Ramos (cell line): ENCODE measurements around the gene FOXL3.
"Not testable (repeated sequence)": the region's sequence is repeated elsewhere in the genome, so short reads cannot be mapped to it uniquely, and the experiment has no call there.

Source experiments
- in situ Hi-C: fragments of 300-500 bp; cut with MboI; formaldehyde crosslinking; loops from one replicate; pipeline ENCODE4 v1.14.3; 2022; ENCODE audit warnings: low sequenced_read_pairs; ENCODE audit not compliant: unreplicated experiment

The FOXL3 gene

GRCh38 chr7:334618-335357 is 44.8 kb downstream of the FOXL3 start:
- in situ Hi-C loops: no loop called here

GRCh38 chr7:335358-336148 is 45.6 kb downstream of the FOXL3 start:
- in situ Hi-C loops: no loop called here

GRCh38 chr7:336149-336533 is 46.2 kb downstream of the FOXL3 start:
- in situ Hi-C loops: not testable (repeated sequence)

GRCh38 chr7:336810-337566 is 47.0 kb downstream of the FOXL3 start:
- in situ Hi-C loops: no loop called here

DNA sequence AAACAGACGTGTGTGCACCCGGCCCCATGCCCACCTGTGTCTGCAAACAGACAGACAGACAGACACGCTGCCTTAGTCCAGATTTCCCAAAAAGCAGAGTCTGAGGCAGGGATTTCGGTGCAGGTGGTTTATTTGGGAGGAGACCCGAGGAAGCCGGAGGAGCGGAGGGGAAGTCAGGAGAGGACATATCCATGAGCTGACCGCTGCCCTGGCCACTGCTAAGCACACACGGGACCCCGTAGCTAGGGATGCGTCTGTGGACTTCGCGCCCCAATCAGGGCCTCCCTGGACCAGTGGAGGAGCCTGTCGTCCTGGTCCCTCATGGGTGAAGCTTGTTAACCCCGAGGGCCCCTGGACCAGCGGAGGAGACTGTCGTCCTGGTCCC is 47.6 kb downstream of the FOXL3 start:
- in situ Hi-C loops: no loop called here

DNA sequence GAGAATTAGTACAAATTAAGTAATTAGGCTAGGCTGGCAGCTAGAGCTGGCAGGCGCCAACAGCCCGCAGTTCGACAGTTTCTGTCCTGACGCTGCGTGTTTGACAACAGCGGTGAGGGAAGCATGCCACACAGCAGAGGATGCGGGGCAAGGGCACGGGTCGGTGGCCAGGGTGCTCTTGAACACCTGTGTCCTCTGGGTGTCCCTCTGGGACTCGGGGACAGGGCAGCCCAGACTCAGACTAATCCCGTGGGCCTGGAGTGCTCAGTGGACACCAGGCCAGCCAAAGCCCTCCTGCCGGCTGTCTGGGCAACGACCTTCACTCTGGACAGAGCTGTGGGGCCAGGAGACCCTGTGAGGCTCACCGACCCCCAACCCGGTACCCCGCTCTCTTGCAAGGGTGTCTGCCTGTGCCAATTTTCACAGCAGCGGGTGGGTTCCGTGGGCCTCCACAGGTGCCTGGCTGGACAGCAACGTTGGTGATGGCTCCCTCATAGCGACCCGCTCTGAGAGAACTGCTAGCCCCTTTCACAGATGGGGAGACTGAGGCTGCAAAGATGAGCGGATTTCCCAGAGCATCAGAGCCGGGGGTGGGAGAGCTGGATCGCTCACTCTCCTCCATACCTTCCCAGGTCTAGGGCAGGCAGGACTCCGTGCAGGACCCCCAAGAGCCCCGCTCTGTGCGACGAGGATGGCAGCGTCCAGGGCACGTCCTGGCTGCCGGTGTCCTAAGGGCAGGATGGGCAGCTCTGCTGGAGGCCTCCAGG is 48.5 kb downstream of the FOXL3 start:
- in situ Hi-C loops: no loop called here

DNA sequence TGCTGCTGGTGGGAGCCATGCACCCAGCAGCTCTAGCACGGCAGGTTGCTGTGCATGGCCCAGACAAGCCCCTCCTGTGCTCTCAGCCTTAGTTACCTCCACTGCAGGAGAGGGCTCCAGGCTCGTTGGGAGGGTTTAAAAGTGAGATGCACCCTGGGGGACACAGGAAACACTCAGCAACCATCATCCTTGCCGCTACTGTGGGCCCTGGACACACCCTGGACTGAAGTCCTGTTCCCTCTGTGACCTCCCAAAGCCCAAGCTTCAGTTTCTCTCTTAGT is 49.0 kb downstream of the FOXL3 start:
- in situ Hi-C loops: no loop called here

- in situ Hi-C loops: no loop called here
Observed at GRCh38 chr7:339696-340095, 49.7 kb downstream of the FOXL3 start.

DNA sequence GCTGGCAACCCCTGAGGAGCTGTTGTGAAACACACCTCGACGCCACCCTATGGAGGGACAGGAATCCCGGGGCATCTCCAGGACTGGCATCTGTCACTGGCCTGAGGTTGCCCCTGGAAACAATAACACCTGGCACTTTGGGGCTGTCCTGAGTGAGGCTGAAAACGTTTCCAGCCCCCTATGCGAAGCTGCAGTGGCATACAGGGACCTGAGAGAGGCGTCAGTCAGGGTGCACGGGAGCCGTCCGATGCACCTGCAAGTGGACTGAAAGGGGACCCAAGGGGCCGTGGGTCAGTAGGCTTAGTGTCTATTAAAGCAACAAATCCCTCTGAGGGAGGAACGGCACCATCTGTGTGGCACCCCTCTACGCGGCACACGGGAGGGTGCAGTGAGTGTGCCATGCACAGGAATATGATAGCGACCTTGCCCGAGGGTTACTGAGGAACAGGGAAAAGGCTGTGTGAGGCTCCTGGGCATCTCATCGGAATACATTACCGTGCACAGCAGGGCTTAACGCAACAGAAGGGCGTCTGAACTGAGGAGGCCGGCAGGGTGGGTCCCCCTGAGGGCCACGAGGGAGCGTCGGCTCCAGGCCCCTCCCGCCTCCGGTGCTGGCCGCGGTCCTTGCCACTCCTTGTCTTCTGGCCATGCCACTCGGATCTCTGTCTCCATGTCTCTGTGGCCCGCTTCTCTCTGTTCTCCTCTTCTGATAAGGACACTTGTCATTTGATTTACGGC is 50.4 kb downstream of the FOXL3 start:
- in situ Hi-C loops: no loop called here
